ENCODE results near the gene ABTB2.

The ABTB2 gene

DNA sequence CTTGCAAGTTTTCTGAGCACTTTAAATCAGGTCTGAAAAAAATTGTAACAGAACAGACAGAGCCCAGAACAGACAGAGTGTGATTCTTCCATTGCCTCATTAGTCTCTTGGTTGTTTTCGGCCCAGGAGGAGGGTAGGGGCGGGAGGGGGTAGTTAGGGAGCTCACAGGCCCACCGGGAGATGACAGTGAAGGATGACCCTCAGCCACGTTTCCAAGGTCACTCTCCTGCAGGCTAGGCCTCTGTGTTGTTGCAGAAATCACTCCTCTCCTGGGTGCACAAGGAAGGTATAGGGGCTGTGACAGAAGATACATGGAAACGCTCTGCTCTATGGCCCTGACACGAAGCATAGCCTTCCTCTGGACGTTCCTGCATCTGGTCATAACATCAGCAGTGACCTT lies 69.3 kb downstream of the ABTB2 start:
- no peak for DNase-seq (ENCODE audit: low read depth in 2 of 2)

GRCh38 chr11:34284811-34285481 lies 72.9 kb downstream of the ABTB2 start:
- no peak for DNase-seq (ENCODE audit: low read depth in 2 of 2)

DNA sequence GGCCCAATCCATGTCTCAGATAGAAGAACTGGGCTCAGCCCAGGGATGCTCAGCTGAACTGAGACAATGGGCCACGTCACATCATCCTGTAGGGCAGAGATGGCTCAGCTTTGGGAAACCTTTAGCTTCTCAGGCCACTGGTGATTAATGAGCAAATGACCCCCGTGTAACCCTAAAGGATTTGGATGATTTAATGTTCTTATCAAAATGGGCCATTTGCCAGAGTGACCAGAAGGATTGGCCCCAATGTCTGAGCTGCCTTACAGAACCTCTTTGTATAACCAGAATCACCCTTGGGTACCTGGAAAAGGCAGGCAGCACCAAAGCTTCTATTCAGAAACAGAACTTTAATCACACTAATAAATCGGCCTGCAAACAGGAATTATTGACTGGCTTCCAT lies 73.7 kb downstream of the ABTB2 start:
- DNase-seq (ENCODE audit: low read depth in 2 of 2) = no peak

DNA sequence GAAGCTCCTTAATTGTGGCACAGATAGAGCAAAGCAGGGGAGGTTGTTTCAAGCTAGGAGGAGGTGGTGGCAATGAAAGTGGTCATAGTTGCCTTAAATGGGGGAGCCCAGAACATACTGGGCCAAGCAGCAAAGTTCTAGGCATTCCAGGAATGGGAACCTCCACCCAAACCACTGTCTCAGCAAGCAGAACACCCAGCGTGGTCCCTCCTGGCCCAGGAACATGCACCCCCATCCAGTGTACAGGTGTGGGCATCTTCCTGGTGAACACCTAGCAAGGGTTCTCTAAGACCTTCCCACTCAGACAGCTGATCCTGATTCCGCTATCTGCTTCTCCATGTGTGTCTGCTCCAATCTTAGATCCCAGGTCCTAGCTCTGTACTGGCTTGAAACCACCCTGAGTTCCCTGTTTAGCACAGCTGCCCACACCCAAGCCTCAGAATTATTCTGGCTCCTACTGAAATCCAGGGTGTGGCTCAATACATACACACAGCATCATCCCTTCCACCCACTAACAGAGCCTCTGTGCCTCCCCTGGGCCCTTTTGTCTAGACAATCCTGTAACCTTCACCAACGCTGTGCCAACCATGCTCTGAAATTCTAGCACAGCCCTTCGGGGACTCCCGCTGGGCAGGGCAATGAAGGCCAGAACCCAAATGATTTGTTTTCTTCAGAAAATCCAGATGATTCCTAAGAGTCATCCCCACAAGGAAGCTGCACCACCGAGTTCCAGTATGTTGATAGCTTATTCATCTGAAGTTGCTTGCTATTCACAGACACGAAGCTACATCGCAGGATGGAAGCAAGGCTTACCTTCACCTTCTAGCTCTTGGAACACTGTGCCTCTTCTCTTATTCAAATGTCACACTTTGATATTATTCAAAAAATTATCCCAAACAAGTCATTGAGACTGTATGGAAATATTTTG lies 76.6 kb downstream of the ABTB2 start:
- no peak for DNase-seq (ENCODE audit: low read depth in 2 of 2)

DNA sequence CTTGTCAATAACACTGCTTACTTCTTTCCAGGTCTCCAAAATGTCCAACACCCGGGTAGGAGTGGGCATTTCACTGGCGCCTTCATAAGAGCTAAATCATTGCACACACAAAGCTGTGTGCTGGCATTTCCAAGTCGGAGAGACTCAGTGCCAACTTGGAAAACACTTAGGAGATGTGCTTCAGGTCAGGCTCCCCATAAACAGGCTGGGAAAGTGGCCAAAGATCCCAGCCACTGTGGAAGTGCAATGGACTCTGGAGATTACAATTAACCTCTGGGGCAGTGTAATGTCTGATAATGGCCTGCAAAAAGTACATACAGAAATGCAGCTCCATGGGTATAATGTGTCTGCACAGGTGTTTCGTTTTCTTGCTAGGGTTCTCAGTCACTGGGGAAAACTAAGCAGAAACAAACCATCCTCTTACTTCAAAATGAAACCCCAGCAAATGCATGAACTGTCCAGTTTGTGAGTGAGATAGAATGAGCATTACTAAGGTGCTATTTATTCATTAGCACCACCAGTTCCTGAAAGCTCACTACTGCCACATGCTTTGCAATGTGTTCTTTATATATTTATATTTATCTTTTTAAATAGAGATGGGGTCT lies 79.0 kb downstream of the ABTB2 start:
- no peak for DNase-seq (ENCODE audit: low read depth in 2 of 2)

DNA sequence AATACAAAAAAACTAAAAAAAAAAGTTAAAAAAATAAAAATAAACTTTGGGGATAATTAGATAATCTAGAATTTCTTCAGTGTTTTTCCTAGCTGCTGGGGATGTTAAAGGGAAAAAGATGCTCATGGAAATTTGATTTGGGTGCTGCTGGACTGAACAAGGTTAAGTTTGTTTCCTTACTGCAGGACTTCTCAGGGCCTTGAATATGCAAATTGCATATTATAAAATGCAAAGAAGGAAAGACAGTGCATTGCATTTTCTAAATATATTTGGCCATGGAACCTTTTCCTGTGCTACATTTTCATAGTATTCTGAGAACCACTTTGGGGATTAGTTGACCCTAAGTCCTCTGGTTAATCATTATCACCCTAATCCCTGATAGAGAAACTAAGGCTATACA lies 79.6 kb downstream of the ABTB2 start:
- no peak for DNase-seq (ENCODE audit: low read depth in 2 of 2)

GRCh38 chr11:34277171-34277570 lies 80.6 kb downstream of the ABTB2 start:
- DNase-seq (ENCODE audit: low read depth in 2 of 2) = no peak

DNA sequence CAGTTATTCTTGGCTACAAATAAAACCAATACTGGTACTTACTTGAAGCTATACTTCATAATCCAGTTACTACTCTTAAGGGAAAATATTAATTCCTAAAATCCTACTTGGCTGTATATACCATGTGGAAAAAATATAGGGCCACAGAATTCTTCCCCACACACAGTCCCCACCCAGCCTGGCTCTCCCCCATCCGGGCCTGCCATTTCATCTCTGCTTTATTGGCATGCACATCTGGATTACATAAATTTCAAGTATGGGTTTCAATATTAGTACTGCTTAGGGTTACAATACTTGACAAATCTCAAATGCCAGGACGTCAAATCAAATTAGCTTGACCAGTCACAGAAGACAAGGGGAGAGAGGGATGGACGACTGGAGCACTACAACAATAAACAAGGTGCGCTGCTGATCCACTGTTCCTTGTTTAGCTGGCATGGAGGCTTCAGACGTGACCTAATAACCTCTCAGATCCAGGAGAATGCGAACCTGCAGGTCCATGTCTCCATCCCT lies 81.4 kb downstream of the ABTB2 start:
- DNase-seq (ENCODE audit: low read depth in 2 of 2) = no peak

- DNase-seq (ENCODE audit: low read depth in 2 of 2) = no peak
Observed at GRCh38 chr11:34275486-34275885, 82.3 kb downstream of the ABTB2 start.

GRCh38 chr11:34274712-34275398 lies 83.0 kb downstream of the ABTB2 start:
- DNase-seq (ENCODE audit: low read depth in 2 of 2) = no peak

DNA sequence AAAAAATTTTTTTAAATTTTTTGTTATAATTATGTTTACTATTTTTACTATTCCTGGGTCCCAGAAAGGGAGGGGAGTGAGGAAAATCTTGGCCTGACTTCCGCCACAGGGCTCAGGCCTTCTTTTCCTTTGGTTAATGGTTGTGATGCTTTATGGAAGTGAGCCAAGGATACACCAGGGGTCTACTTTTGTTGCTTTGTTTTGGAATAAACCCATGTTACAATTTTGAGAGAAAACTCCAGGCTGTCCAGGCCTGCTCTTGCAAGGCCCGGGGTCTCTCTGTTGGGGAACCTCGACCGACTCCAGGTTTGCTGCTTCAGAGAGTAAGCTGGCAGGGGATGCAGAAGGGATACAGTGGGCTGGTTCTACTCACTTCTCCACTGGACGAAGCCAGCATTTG lies 84.7 kb downstream of the ABTB2 start:
- DNase-seq (ENCODE audit: low read depth in 2 of 2) = no peak

- DNase-seq (ENCODE audit: low read depth in 2 of 2) = no peak
Observed at GRCh38 chr11:34271727-34272126, 86.1 kb downstream of the ABTB2 start.

GRCh38 chr11:34270711-34271110 lies 87.1 kb downstream of the ABTB2 start:
- no peak for DNase-seq (ENCODE audit: low read depth in 2 of 2)

GRCh38 chr11:34269694-34270245 lies 88.0 kb downstream of the ABTB2 start:
- DNase-seq (ENCODE audit: low read depth in 2 of 2) = no peak

GRCh38 chr11:34268906-34269430 lies 88.8 kb downstream of the ABTB2 start:
- no peak for DNase-seq (ENCODE audit: low read depth in 2 of 2)

DNA sequence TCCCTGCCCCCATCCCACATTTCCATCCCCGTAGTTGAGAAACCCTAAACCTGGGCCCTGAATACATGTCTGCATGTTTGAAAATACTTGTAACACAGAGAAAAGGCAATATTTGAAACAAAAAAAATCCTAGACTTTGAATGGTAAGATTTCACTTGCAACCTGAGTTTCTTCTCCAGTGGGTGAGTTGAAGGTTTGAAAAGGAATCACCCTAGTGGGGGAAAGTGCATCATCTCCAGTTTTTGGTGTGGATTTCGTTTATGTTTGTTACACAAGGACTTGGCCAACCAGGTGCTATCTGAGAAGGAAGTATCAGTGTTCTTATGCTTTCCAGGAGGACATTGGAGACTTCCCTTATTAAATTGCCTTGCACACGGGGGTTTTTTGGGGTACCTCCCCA lies 90.4 kb downstream of the ABTB2 start:
- no peak for DNase-seq (ENCODE audit: low read depth in 2 of 2)

GRCh38 chr11:34267013-34267412 lies 90.8 kb downstream of the ABTB2 start:
- no peak for DNase-seq (ENCODE audit: low read depth in 2 of 2)

DNA sequence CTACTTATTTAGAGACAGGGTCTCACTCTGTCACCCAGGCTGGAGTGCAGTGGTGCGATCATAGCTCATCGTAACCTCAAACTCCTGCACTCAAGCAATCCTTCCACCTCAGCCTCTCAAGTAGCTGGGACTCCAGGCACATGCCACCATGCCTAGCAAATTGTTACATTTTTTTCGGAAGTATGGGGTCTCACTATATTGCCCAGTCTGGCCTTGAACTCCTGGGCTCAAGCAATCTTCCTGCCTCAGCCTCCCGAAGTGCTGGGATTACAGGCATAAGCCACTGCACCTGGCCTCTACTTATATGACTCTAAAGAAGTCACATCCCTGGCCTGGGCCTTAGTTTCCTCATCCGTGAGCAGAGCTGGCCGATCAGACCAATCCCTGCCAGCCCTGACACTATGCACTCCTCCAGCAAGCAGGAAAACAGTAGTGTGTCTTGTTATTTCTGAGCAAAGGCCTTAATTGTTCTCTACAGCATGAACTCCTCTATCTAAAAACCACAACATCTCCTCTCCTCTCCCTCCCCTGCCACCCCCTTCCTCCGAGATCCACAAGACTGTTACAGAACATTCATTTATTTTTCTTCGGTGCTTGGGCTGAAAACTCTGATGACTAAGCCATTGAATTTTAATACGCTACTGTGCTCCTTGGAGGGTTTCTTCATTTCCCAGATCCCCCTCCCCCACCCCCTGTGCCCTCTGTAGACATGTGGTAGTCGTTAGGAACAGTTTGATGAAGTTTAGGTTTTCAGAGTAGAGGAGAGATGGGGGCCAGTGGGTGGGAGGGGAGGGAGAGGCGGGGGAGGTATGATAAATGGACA lies 91.5 kb downstream of the ABTB2 start:
- no peak for DNase-seq (ENCODE audit: low read depth in 2 of 2)

DNA sequence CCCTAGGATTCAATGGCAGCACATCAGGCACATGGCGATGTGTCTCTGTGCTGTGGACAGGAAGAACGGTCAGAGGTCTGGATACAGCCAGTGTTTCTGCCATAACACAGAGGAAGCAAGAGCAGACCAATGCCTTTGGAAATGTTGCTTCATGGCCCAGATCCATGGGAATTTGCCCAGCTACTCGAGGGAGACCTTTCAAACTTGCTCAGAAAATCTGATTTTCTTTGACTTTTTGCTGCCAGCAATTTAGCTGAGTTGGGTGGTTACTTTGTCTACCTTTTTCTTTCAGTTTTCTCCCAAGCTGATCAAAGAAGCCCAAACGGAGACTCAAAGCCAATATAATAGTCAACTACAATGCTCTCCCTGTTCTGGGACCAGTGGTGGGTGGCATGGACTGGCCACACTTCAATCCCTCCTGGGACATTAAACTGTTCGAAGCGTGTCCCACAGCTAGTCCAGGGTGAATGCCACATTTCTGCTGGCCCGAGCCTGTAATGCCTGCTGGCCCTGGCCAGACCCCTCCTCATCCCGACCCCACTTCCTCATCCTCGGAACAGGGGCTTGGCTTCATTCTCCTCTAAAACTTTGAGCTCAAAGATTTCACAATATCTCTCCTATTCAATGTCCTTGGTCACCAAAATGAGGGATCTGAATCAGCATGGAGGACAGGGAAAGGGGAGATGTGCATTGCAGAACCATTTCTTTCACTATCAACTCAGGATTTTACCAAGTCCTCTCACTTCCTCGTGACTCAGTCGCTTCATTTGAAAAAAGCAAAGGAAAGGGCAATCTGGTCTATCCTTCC lies 93.3 kb downstream of the ABTB2 start:
- DNase-seq (ENCODE audit: low read depth in 2 of 2) = no peak
